Measurements from ENCODE around the gene UBTD2.

DNA sequence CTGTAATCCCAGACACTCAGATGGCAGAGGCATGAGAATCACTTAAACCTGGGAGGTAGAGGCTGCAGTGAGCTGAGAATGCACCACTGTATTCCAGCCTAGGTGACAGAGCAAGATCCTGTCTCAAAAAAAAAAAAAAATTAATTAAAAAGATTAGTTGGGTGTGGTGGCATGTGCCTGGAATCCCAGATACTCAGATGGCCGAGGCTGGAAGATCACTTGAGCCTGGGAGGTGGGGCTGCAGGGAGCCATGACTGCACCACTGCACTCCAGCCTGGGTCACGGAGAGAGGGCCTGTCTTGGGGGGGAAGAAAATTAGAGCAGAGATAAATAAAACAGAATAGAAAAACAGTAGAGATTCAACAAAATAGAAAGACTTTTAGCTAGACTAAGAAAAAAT is 34.9 kb downstream of the UBTD2 start:
- no peak for TF ChIP-seq POLR2AphosphoS5 (IDR thresholded peaks at IDR 0.05)
- TF ChIP-seq, protein P1, sequence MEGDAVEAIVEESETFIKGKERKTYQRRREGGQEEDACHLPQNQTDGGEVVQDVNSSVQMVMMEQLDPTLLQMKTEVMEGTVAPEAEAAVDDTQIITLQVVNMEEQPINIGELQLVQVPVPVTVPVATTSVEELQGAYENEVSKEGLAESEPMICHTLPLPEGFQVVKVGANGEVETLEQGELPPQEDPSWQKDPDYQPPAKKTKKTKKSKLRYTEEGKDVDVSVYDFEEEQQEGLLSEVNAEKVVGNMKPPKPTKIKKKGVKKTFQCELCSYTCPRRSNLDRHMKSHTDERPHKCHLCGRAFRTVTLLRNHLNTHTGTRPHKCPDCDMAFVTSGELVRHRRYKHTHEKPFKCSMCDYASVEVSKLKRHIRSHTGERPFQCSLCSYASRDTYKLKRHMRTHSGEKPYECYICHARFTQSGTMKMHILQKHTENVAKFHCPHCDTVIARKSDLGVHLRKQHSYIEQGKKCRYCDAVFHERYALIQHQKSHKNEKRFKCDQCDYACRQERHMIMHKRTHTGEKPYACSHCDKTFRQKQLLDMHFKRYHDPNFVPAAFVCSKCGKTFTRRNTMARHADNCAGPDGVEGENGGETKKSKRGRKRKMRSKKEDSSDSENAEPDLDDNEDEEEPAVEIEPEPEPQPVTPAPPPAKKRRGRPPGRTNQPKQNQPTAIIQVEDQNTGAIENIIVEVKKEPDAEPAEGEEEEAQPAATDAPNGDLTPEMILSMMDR (IDR thresholded peaks at IDR 0.05): no peak
- no peak for TF ChIP-seq POLR2A (IDR thresholded peaks at IDR 0.05)

All from transverse colon (tissue), 4 donors.